ENCODE measurements around the gene PLXNA3.
"Not testable (repeated sequence)": the region's sequence is repeated elsewhere in the genome, so short reads cannot be mapped to it uniquely, and the experiment has no call there.

Gene PLXNA3

GRCh38 chrX:154478728-154479622 is 20.9 kb downstream of the PLXNA3 start, which contains the start of gene LAGE3:
LAGE3 (minus strand) TSS chrX:154479281; CDS start chrX:154478915, 366 bp downstream.
- peak; percentile 65 to 67 for DNase-seq (ENCODE audit: low read depth in 2 of 2)

- no peak for DNase-seq (ENCODE audit: low read depth in 2 of 2)
Measured at GRCh38 chrX:154481195-154481594, 23.1 kb downstream of the PLXNA3 start.

GRCh38 chrX:154481911-154482601 is 24.0 kb downstream of the PLXNA3 start:
- DNase-seq (ENCODE audit: low read depth in 2 of 2), result no peak

GRCh38 chrX:154482786-154483185 is 24.7 kb downstream of the PLXNA3 start:
- no peak for DNase-seq (ENCODE audit: low read depth in 2 of 2)

- no peak for DNase-seq (ENCODE audit: low read depth in 2 of 2)
Measured at GRCh38 chrX:154483325-154483724, 25.2 kb downstream of the PLXNA3 start.

GRCh38 chrX:154484255-154485149 is 26.4 kb downstream of the PLXNA3 start:
- no peak for DNase-seq (ENCODE audit: low read depth in 2 of 2)

- no peak for DNase-seq (ENCODE audit: low read depth in 2 of 2)
Measured at GRCh38 chrX:154485150-154486051, 27.3 kb downstream of the PLXNA3 start.

GRCh38 chrX:154486052-154486395 is 27.9 kb downstream of the PLXNA3 start:
- no peak for DNase-seq (ENCODE audit: low read depth in 2 of 2)

GRCh38 chrX:154486396-154487207 is 28.5 kb downstream of the PLXNA3 start, which contains the start of gene UBL4A:
UBL4A (minus strand) TSS chrX:154486615; CDS start chrX:154486584, 31 bp downstream.
- no peak for DNase-seq (ENCODE audit: low read depth in 2 of 2)

GRCh38 chrX:154487518-154488290 is 29.6 kb downstream of the PLXNA3 start:
- DNase-seq (ENCODE audit: low read depth in 2 of 2), result no peak

GRCh38 chrX:154488336-154489075 is 30.4 kb downstream of the PLXNA3 start:
- DNase-seq (ENCODE audit: low read depth in 2 of 2), result no peak

- no peak for DNase-seq (ENCODE audit: low read depth in 2 of 2)
Measured at GRCh38 chrX:154489182-154489581, 31.1 kb downstream of the PLXNA3 start.

GRCh38 chrX:154490021-154490413 is 31.9 kb downstream of the PLXNA3 start:
- no peak for DNase-seq (ENCODE audit: low read depth in 2 of 2)

GRCh38 chrX:154490414-154491083 is 32.5 kb downstream of the PLXNA3 start, which contains the start of gene SLC10A3:
SLC10A3 (minus strand) TSS chrX:154490629; CDS start chrX:154488940, 1,689 bp downstream.
- peak; percentile 79 to 80 for DNase-seq (ENCODE audit: low read depth in 2 of 2)

- DNase-seq (ENCODE audit: low read depth in 2 of 2), result no peak
Measured at GRCh38 chrX:154494715-154495114, 36.6 kb downstream of the PLXNA3 start.

GRCh38 chrX:154495472-154495922 is 37.4 kb downstream of the PLXNA3 start:
- DNase-seq (ENCODE audit: low read depth in 2 of 2), result no peak

- DNase-seq (ENCODE audit: low read depth in 2 of 2), result not testable (repeated sequence)
Measured at GRCh38 chrX:154496591-154497137, 38.6 kb downstream of the PLXNA3 start.
